NCI-H2227 treated with DMSO at 0.1 percent for 48 hours (cell line): ENCODE data around the gene SNX11.

ENCODE experiments used
- DNase-seq: peaks from one replicate; lab custom pipeline; 2025; lab: John Stamatoyannopoulos, UW

SNX11 gene

GRCh38 chr17:48100160-48100559 lies 7.4 kb upstream of the SNX11 start:
- no peak for DNase-seq

- DNase-seq = peak; percentile 84
Measured at GRCh38 chr17:48100591-48101011, 7.0 kb upstream of the SNX11 start.

- peak; percentile 96 for DNase-seq
Measured at GRCh38 chr17:48101012-48101720, 6.4 kb upstream of the SNX11 start, which contains the start of gene CBX1. Gene CBX1, minus strand, starts transcription at chr17:48101478. Its CDS starts 24,474 bp downstream, at chr17:48077004.

- no peak for DNase-seq
Measured at GRCh38 chr17:48102043-48102750, 5.4 kb upstream of the SNX11 start.

GRCh38 chr17:48102798-48103715 lies 4.5 kb upstream of the SNX11 start:
- no peak for DNase-seq

- DNase-seq = no peak
Measured at GRCh38 chr17:48104440-48104839, 3.1 kb upstream of the SNX11 start.

GRCh38 chr17:48106802-48107136 lies 797 bp upstream of the SNX11 start:
- no peak for DNase-seq

GRCh38 chr17:48110761-48111160 lies 3.2 kb downstream of the SNX11 start:
- DNase-seq = no peak

- DNase-seq = no peak
Measured at GRCh38 chr17:48111937-48112241, 4.3 kb downstream of the SNX11 start.

GRCh38 chr17:48113201-48113676 lies 5.7 kb downstream of the SNX11 start:
- no peak for DNase-seq

GRCh38 chr17:48121923-48122664 lies 14.5 kb downstream of the SNX11 start:
- DNase-seq = no peak

GRCh38 chr17:48122665-48123045 lies 15.1 kb downstream of the SNX11 start:
- DNase-seq = no peak

- DNase-seq = no peak
Measured at GRCh38 chr17:48123111-48123510, 15.5 kb downstream of the SNX11 start.

GRCh38 chr17:48123776-48124388 lies 16.3 kb downstream of the SNX11 start:
- DNase-seq = no peak

GRCh38 chr17:48125829-48126531 lies 18.4 kb downstream of the SNX11 start:
- DNase-seq = no peak

- DNase-seq = no peak
Measured at GRCh38 chr17:48126532-48126850, 18.9 kb downstream of the SNX11 start.

- DNase-seq = no peak
Measured at GRCh38 chr17:48127371-48128051, 19.9 kb downstream of the SNX11 start.

- DNase-seq = no peak
Measured at GRCh38 chr17:48128400-48128799, 20.8 kb downstream of the SNX11 start.

- DNase-seq = no peak
Measured at GRCh38 chr17:48129981-48130380, 22.4 kb downstream of the SNX11 start.

GRCh38 chr17:48131216-48131824 lies 23.8 kb downstream of the SNX11 start:
- DNase-seq = peak; percentile 31
